Ovary (tissue), 3 donors: Measurements from ENCODE around the gene BBLN.
"Not testable (repeated sequence)": the region's sequence is repeated elsewhere in the genome, so short reads cannot be mapped to it uniquely, and the experiment has no call there.

Experiments used
- EP300 ChIP-seq: sonication (generic); formaldehyde crosslinking; IDR thresholded peaks from one replicate; pipeline ENCODE4 v1.6.1; 2017; ENCODE audit warnings: antibody characterized with exemption
- POLR2A ChIP-seq: fragments of 450-650 bp; IDR thresholded peaks from one replicate; pipeline ENCODE4 v1.6.1; 2017; ENCODE audit warnings: antibody characterized with exemption, mild to moderate bottlenecking, moderate library complexity
- TF ChIP-seq, protein P1 (sequence below), 3 donors: fragments of 450-650 bp in 2 of 3; fragments of 200-600 bp in 1 of 3; IDR thresholded peaks; one replicate each; pipeline versions ENCODE4 v1.5.1 to v1.8.0; 2016 to 2022; ENCODE audit warnings: antibody characterized with exemption in 3 of 3, mild to moderate bottlenecking in 1 of 3
- donor health status: DM: no; HTN: no; CAD: no.

DNA sequence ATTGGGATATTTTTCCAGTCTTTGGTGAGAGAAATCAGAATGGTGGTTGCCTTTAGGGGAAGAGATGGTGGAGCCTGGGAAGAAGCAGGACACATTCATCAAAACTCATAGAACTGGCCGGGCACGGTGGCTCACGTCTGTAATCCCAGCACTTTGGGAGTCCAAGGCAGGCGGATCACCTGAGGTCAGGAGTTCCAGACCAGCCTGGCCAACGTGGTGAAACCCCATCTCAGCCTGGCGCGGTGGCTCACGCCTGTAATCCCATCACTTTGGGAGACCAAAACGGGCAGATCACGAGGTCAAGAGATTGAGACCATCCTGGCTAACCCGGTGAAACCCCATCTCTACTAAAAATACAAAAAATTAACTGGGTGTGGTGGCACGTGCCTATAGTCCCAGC is 48.3 kb upstream of the BBLN start:
- TF ChIP-seq, protein P1, sequence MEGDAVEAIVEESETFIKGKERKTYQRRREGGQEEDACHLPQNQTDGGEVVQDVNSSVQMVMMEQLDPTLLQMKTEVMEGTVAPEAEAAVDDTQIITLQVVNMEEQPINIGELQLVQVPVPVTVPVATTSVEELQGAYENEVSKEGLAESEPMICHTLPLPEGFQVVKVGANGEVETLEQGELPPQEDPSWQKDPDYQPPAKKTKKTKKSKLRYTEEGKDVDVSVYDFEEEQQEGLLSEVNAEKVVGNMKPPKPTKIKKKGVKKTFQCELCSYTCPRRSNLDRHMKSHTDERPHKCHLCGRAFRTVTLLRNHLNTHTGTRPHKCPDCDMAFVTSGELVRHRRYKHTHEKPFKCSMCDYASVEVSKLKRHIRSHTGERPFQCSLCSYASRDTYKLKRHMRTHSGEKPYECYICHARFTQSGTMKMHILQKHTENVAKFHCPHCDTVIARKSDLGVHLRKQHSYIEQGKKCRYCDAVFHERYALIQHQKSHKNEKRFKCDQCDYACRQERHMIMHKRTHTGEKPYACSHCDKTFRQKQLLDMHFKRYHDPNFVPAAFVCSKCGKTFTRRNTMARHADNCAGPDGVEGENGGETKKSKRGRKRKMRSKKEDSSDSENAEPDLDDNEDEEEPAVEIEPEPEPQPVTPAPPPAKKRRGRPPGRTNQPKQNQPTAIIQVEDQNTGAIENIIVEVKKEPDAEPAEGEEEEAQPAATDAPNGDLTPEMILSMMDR (IDR thresholded peaks at IDR 0.05): not testable (repeated sequence)
- TF ChIP-seq EP300, POLR2A: not testable (repeated sequence)
